Fibroblast of mammary gland (primary cell): ENCODE data around the gene PYDC2.
A peak's percentile ranks its signal among the peaks of the same experiment; 100 is the strongest.

Source experiments
- DNase-seq: peaks from one replicate; pipeline ENCODE4 v3.0.0-alpha.2; 2010; ENCODE audit warnings: low read depth
- H3K4me3 ChIP-seq: 2 replicates; pipeline ENCODE4 v1.5.1; 2011; ENCODE audit warnings: low read depth, mild to moderate bottlenecking, low read length, moderate library complexity; ENCODE audit not compliant: control insufficient read depth
- TF ChIP-seq, protein P1 (sequence below): conservative IDR thresholded peaks from 2 replicates; pipeline ENCODE4 v1.5.1; 2011; ENCODE audit warnings: low read depth, low read length, inconsistent platforms; ENCODE audit not compliant: control insufficient read depth, insufficient read depth

PYDC2 gene

DNA sequence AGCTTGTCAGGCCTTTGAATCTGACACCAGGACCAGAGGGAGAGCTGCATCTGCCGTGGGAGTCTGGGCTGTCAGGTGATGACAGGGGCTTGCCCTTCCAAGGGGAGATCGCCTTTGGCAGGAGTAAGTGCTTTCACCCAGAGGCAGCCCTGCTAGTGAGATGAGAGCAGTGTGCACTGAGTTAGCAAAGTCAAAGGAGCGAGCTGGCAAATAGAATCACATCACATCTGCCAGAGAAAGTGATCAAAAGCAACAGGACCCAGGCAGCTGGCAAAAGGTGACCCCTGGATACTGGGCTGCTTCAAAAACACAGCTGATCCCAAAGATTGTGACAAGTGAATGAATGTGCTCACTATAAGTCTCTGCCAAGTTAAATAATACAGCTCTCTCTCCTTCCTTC, 36.1 kb upstream of the PYDC2 start:
- TF ChIP-seq, protein P1, sequence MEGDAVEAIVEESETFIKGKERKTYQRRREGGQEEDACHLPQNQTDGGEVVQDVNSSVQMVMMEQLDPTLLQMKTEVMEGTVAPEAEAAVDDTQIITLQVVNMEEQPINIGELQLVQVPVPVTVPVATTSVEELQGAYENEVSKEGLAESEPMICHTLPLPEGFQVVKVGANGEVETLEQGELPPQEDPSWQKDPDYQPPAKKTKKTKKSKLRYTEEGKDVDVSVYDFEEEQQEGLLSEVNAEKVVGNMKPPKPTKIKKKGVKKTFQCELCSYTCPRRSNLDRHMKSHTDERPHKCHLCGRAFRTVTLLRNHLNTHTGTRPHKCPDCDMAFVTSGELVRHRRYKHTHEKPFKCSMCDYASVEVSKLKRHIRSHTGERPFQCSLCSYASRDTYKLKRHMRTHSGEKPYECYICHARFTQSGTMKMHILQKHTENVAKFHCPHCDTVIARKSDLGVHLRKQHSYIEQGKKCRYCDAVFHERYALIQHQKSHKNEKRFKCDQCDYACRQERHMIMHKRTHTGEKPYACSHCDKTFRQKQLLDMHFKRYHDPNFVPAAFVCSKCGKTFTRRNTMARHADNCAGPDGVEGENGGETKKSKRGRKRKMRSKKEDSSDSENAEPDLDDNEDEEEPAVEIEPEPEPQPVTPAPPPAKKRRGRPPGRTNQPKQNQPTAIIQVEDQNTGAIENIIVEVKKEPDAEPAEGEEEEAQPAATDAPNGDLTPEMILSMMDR, result no peak
- no peak for DNase-seq
- H3K4me3 ChIP-seq, result no peak overlapping the region

DNA sequence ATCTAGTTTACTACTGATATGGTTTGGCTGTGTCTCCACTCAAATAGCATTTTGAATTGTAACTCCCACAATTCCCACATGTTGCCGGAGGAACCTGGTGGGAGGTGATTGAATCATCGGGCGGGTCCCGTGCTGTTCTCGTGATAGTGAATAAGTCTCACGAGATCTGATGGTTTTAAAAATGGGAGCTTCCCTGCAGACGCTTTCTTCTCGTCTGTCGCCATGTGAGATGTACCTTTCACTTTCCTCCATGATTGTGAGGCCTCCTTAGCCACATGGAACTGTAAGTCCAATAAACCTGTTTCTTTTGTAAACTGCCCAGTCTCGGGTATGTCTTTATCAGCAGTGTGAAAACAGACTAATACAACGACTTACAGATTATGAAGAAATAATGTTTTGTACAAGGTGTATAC, 35.6 kb upstream of the PYDC2 start:
- TF ChIP-seq, protein P1, result no peak
- peak; percentile 34 for DNase-seq
- H3K4me3 ChIP-seq, result no peak overlapping the region

DNA sequence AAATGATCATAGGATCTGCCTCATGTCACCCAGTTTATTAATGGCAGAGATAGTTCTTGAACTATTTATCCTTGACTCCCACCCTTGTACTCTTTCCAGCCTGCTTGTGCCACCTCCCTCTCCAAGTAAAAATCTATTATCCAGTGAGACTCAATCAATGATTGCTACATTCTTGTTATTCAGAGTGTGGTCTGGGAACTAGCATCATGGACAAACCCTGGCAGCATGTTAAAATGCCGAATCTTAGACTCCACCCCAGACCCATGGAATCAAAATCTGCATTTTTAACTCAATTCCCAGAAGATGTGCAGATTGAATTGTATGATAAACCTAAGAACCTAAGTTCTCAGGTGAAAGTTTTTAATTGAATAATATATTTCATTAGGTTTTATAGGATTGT, 34.7 kb upstream of the PYDC2 start:
- TF ChIP-seq, protein P1, result no peak
- no peak overlapping the region for H3K4me3 ChIP-seq
- DNase-seq, result no peak

DNA sequence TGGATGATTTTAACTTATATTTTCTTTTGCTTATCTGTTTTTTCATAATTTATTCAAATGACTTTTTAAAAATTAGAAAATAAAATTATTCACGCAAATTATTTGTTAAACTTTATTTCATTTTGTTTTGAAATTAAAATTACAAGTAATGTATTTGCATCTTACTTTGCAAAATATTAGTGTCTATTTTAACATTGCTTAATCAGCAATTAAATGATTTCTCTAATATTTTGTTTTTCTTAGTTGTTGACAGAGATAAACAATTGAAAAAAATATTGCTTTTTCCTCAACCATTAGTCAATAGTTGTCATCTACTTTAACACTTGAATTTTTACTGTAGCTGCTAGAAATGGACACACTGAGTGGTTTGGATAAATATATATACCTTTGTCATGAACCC, 32.8 kb upstream of the PYDC2 start:
- TF ChIP-seq, protein P1, result no peak
- H3K4me3 ChIP-seq, result no peak overlapping the region
- no peak for DNase-seq

DNA sequence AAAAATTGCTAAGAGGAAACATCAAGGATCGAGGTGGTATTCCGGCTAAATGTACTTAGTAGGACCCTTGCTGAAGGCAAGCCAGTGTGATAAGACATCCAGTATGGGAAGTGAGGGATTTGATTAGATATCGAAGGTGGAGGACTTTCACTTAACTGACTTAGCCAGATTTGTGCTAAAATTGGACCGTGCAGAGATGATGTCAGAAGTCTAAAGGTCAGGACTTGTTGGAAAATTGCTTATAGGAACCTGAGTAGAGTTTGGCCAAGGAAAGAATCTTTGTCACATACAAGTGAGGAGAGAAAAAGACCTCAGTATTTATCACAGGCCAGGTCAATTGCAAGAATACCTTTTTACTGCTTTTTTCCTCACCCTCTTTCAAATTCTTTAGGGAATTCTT, 30.9 kb upstream of the PYDC2 start:
- TF ChIP-seq, protein P1, result no peak
- no peak for DNase-seq
- H3K4me3 ChIP-seq, result no peak overlapping the region

DNA sequence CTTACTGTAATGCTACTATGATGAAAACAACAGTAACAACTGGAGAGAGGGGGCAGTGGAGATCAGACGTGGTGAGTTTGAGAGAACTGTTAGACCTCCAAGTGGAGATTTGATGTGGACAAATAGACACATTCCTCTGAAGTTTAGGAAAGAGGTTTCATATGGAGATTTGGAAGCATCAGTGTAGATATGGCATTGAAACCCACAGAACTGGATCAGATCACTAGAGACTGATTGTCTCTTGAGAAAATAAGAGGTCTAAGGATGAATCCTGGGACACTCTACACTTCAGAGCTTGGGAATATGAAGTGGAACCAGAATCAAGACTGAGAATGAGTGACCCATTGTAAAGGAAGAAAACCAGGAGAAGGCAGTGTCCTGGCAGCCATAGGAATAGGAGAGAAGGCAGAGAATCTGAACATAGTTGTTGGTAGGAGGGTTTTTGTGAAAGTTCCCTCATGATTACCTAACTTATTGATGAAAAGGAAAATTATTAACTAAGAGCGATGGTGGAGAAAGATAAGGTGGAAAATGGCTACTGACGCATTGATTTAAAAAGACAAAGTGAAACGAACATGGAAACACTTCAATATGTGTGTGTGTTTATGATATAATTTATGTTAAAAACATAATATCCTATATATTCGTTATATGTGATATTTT, 29.7 kb upstream of the PYDC2 start:
- H3K4me3 ChIP-seq, result no peak overlapping the region
- DNase-seq, result no peak
- TF ChIP-seq, protein P1, result no peak

DNA sequence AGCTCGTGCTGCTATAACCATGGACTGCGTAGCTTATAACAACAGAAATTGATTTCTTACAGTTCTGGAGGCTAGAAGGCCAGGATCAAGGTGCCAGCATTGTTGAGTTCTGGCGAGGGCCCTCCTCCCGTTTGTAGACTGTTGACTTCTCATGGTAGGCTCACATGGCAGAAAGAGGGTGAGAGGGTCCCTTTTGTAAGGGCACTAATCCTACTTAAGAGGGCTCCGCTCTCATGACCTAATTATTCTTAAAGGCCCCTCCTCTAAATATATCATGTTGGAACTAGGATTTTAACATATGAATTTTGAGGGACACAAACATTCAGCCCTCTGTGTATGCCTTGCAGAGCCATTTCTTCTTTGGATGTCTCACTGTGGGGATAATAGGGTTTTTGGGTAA, 28.8 kb upstream of the PYDC2 start:
- H3K4me3 ChIP-seq, result no peak overlapping the region
- no peak for DNase-seq
- TF ChIP-seq, protein P1, result no peak
